Small intestine (tissue), 16 donors: ENCODE measurements around the gene GOLGB1. TPM values are rescaled to one million over a fixed set of nuclear protein-coding genes. Genes with fewer than 3 reads are reported as not detected.
"Not testable (repeated sequence)": the region's sequence is repeated elsewhere in the genome, so short reads cannot be mapped to it uniquely, and the experiment has no call there.

Experiments
- DNase-seq, 2 donors: peaks; one replicate each; pipeline versions ENCODE4 v3.0.0 to v3.0.0-alpha.2; 2013
- FAIRE-seq: peaks from 2 replicates; lab custom pipeline; 2012; peaks lifted over from hg19 to GRCh38; lab: Jason Lieb, UNC
- H3K27ac ChIP-seq, 3 donors: one replicate each; pipeline ENCODE4 v1.5.1; 2013; ENCODE audit warnings: low read length in 2 of 3, mild to moderate bottlenecking in 2 of 3, control low read depth in 1 of 3, inconsistent platforms in 1 of 3, low read depth in 1 of 3, moderate library complexity in 1 of 3
- H3K27me3 ChIP-seq, 3 donors: one replicate each; pipeline ENCODE4 v1.6.1; 2013; ENCODE audit warnings: low read length in 3 of 3, inconsistent platforms in 1 of 3; ENCODE audit not compliant: control insufficient read depth in 3 of 3, insufficient read depth in 3 of 3
- H3K36me3 ChIP-seq, 3 donors: one replicate each; pipeline ENCODE4 v1.6.1; 2013; ENCODE audit warnings: low read length in 3 of 3, inconsistent platforms in 1 of 3, low read depth in 1 of 3, mild to moderate bottlenecking in 1 of 3, moderate library complexity in 1 of 3; ENCODE audit not compliant: control insufficient read depth in 3 of 3, insufficient read depth in 2 of 3
- H3K4me1 ChIP-seq, 3 donors: one replicate each; pipeline ENCODE4 v1.6.1; 2013; ENCODE audit warnings: low read length in 2 of 3, inconsistent platforms in 1 of 3, low read depth in 1 of 3, mild to moderate bottlenecking in 1 of 3, moderate library complexity in 1 of 3; ENCODE audit not compliant: control insufficient read depth in 3 of 3, insufficient read depth in 2 of 3
- H3K4me3 ChIP-seq, 3 donors: one replicate each; pipeline ENCODE4 v1.5.1; 2013; ENCODE audit warnings: low read length in 3 of 3, control low read depth in 1 of 3, inconsistent platforms in 1 of 3, low read depth in 1 of 3, mild to moderate bottlenecking in 1 of 3, moderate library complexity in 1 of 3
- H3K9me3 ChIP-seq, 2 donors: one replicate each; pipeline ENCODE4 v1.6.1; 2013; ENCODE audit warnings: low read depth in 1 of 2, low read length in 1 of 2; ENCODE audit not compliant: control insufficient read depth in 2 of 2, insufficient read depth in 1 of 2
- WGBS, 3 donors: extraction: QIAGEN DNeasy Blood & Tissue Kit; methylation state at CpG; one replicate each; pipeline ENCODE4 v1.1.7; 2013; 5-methylcytosine and 5-hydroxymethylcytosine counted together
- long read RNA-seq, 10 donors: transcript quantifications; one replicate each; lab custom pipeline, GENCODE V29; 2026
- polyA plus RNA-seq, 4 donors: library from polyadenylated mRNA; stranded (reverse) in 3 of 4; unstranded in 1 of 4; fragments of 200-250 nt in 3 of 4; fragments of 120-200 nt in 1 of 4; gene quantifications; one replicate each; pipeline versions ENCODE4 v1.2.1 to v1.2.3, GENCODE V29; 2013
- donor health status: healthy with polysubstance abuse.
- donor health status: control.
- donor health status: control.
- donor health status: Bipolar disorder and iron deficiency.
- donor health status: healthy.

The GOLGB1 gene
- polyA plus RNA-seq = 10 to 100 TPM; 17.3 to 65.1 (median 25.5) TPM
- long read RNA-seq, donor 1 = 0 reads
- long read RNA-seq, donor 2, full-length matches to known transcripts = 1 of 1 reads
- long read RNA-seq, donor 2, partial matches to known transcripts = 0 of 1 reads
- long read RNA-seq, donor 2, other reads (novel, unspliced or antisense) = 0 of 1 reads
- long read RNA-seq, donor 3, partial matches to known transcripts = 5 of 5 reads
- long read RNA-seq, donor 3, other reads (novel, unspliced or antisense) = 0 of 5 reads
- long read RNA-seq, donor 4 = 0 reads
- long read RNA-seq, donor 5, full-length matches to known transcripts = 1 of 1 reads
- long read RNA-seq, donor 5, partial matches to known transcripts = 0 of 1 reads
- long read RNA-seq, donor 5, other reads (novel, unspliced or antisense) = 0 of 1 reads
- long read RNA-seq, donor 6, partial matches to known transcripts = 18 of 18 reads
- long read RNA-seq, donor 6, other reads (novel, unspliced or antisense) = 0 of 18 reads
- long read RNA-seq, donor 7 = 0 reads
- long read RNA-seq, donor 8 = 0 reads
- long read RNA-seq, donor 9 = 0 reads
- long read RNA-seq, donor 10, partial matches to known transcripts = 35 of 35 reads
- long read RNA-seq, donor 10, other reads (novel, unspliced or antisense) = 0 of 35 reads

GRCh38 chr3:121749276-121750086, at the start of gene GOLGB1:
Gene GOLGB1 (minus strand): TSS chr3:121749741. CDS start chr3:121730971, 18,770 bp downstream.
- peaks cover 0 to 4% (median 0%) of the 10 kb centered on the region in 3 donors for H3K36me3 ChIP-seq
- H3K27ac ChIP-seq = peak within 1 kb of the TSS; percentile 96 to 100 (median 99)
- no peaks in the 10 kb centered on the region for H3K9me3 ChIP-seq
- peaks cover 0 to 7% (median 4%) of the 10 kb centered on the region in 3 donors for H3K4me1 ChIP-seq
- peak within 1 kb of the TSS; percentile 65 to 92 (median 90) for H3K4me3 ChIP-seq
- 0% methylated on average over 48 to 51 of the region's 51 CpGs for WGBS, 3 donors
- DNase-seq (peak; percentile 98 to 100), FAIRE-seq (peak; percentile 94)
- H3K27me3 ChIP-seq = no peaks in the 10 kb centered on the region

DNA sequence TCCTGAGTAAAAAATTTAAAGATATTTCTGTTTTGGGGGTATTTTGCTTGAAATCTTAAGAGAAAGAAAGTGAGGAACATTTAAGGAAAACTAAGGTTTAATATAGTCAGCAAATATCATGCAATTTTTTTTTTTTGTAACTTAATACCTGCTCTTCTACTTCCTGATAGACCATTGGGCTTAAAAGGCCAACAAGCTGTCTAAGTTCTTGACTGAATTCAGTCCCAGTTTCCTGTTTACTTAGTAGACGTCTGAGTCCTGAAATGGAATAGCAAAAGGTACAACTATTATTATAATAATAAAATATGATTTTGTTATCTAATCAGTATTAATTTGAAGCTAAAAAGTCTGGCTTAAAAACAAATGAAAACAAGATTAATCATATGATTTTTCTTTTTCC, 47.4 kb upstream of the GOLGB1 start:
- DNase-seq (no peak), FAIRE-seq (no peak)
- Histone ChIP-seq H3K4me1 (no peaks in the 10 kb centered on the region), H3K9me3 (no peaks in the 10 kb centered on the region), H3K4me3 (no peak overlapping the region), H3K27me3 (no peaks in the 10 kb centered on the region), H3K27ac (no peak overlapping the region), H3K36me3 (peaks cover 0 to 5% (median 0%) of the 10 kb centered on the region in 3 donors)
- 24 to 53% (median 26%) methylated on average over 1 of the region's 1 CpG for WGBS, 3 donors

DNA sequence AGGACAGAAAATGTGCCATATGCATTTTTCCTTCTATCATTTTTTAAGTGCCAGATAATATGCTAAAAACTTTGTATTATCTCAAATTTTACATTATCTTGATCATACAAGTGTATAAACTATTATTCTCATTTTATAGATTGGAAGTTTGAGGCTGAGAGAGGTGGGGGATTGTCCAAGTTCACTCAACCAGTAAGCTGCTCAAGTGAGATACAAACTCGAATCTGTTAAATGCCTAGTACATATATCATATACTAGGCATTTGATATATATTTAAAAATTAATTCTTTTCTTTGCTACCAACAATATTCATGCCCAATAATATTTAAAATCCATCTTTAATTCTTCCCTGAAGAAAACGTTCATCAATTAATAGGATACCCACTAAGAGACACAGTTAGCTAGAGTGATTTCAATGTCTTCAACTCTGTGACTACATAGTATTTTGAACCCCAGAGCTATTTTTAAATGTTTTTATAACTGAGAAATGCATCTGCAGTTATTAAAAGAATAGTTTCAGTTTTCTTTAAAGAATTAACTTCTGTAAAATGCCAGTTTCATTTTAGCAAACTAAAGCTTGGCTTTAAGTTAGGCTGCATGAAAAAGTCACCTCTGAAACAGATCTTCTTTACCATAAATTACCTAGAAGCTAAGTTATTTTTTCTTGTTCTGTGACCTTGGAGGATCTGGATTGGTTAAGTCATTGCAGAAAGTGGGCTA, 44.9 kb upstream of the GOLGB1 start:
- Histone ChIP-seq H3K27me3 (no peaks in the 10 kb centered on the region), H3K36me3 (peaks cover 0 to 5% (median 1%) of the 10 kb centered on the region in 3 donors), H3K9me3 (no peaks in the 10 kb centered on the region), H3K4me3 (no peak overlapping the region), H3K4me1 (no peaks in the 10 kb centered on the region), H3K27ac (no peak overlapping the region)
- peak; percentile 55 for FAIRE-seq
- DNase-seq = no peak
- 86 to 91% (median 89%) methylated on average over 2 of the region's 2 CpGs for WGBS, 3 donors

DNA sequence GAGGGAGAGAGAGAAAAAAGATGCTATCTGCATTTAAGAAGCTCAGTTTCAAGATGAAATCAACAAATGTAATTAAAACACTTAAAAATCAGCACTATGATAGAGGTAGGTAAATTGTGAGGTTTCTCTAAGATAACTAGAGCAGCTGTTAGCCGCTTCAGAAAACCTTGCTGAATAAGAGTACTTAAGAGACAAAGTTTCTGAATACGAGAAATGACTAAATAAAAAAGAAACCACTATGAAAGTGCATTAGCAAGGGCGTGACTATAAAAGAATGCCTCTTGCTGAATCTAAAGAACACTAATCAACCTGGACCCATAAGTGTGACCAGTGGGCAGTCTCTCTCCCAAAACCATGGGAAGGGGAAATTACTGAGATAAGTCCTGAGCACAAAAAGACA, 43.5 kb upstream of the GOLGB1 start:
- Histone ChIP-seq H3K27me3 (no peaks in the 10 kb centered on the region), H3K9me3 (no peaks in the 10 kb centered on the region), H3K4me3 (no peak overlapping the region), H3K4me1 (no peaks in the 10 kb centered on the region), H3K36me3 (peaks cover 0 to 6% (median 5%) of the 10 kb centered on the region in 3 donors), H3K27ac (peak overlapping the region in 1 of 3 donors; percentile 27)
- no peak for DNase-seq
- no peak for FAIRE-seq
- WGBS, 3 donors = 92 to 94% (median 94%) methylated on average over 3 of the region's 3 CpGs

DNA sequence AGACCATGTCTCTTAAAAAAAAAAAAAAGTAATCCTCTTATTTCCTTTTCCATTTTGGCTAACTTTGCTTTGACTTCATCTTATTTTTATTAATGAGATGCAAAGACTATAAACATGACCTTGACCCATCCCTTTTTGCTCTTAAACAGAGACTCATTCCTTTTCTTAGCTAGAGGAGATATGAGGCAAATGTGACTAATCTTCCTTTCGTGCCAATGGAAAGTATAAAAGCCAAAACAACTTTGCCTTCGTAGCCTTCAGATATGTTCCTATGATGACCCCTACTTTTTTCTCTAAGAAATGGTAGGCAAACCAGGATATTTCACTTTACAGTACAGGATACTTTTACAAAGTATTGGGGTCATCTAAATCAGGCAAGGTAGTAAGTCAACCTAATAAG, 36.9 kb upstream of the GOLGB1 start:
- H3K27ac ChIP-seq = no peak overlapping the region
- no peaks in the 10 kb centered on the region for H3K27me3 ChIP-seq
- peaks cover under 1 to 18% (median 15%) of the 10 kb centered on the region in 3 donors for H3K36me3 ChIP-seq
- 84 to 96% (median 93%) methylated on average over 2 of the region's 2 CpGs for WGBS, 3 donors
- DNase-seq (no peak), FAIRE-seq (no peak)
- no peaks in the 10 kb centered on the region for H3K9me3 ChIP-seq
- H3K4me3 ChIP-seq = no peak overlapping the region
- H3K4me1 ChIP-seq = no peaks in the 10 kb centered on the region

GRCh38 chr3:121782784-121783183, 33.2 kb upstream of the GOLGB1 start:
- 90 to 93% (median 92%) methylated on average over 8 of the region's 8 CpGs for WGBS, 3 donors

GRCh38 chr3:121781611-121782010, 32.1 kb upstream of the GOLGB1 start:
- FAIRE-seq (no peak), DNase-seq (no peak)
- Histone ChIP-seq H3K36me3 (peaks cover 5 to 18% (median 5%) of the 10 kb centered on the region in 3 donors), H3K27ac (no peak overlapping the region), H3K27me3 (no peaks in the 10 kb centered on the region), H3K4me1 (no peaks in the 10 kb centered on the region), H3K9me3 (no peaks in the 10 kb centered on the region), H3K4me3 (no peak overlapping the region)
- whole genome bisulfite sequencing, 3 donors = 97% methylated on average over 7 of the region's 7 CpGs

More at GRCh38 chr3:121782784-121783183, 33.2 kb upstream of the GOLGB1 start:
- H3K27ac ChIP-seq, H3K4me1 ChIP-seq, H3K4me3 ChIP-seq, H3K9me3 ChIP-seq, DNase-seq, H3K27me3 ChIP-seq, FAIRE-seq: not testable (repeated sequence)
- H3K36me3 ChIP-seq = peaks cover 5 to 21% (median 9%) of the 10 kb centered on the region in 3 donors
